K562 (cell line): ENCODE measurements around the gene VWDE. TPM values are rescaled to one million over a fixed set of nuclear protein-coding genes. Genes with fewer than 3 reads are reported as not detected.

Experiments used
- ATAC-seq: fragments of 200-7000 bp; cut with Tn5 transposase; 3 replicates; pipeline ENCODE4 v1.9.1; 2020; ENCODE audit warnings: moderate library complexity
- BruUV-seq: library from RNA; stranded (reverse); fragments of 400-500 nt; replicated peaks from 2 replicates; lab custom pipeline; 2021; lab: Mats Ljungman, UMichigan
- CTCF ChIA-PET: fragments of 300-600 bp; formaldehyde crosslinking; extraction: SDS; loops from one replicate; lab custom pipeline; 2021; ENCODE audit warnings: low intra/inter-chr PET ratio; lab: Yijun Ruan, JAX
- POLR2A ChIA-PET: fragments of 300-600, 350-650 bp; sonication (Branson Sonifier 250); formaldehyde crosslinking; extraction: SDS; loops from one replicate; lab custom pipeline; 2021; ENCODE audit warnings: antibody characterized with exemption, inconsistent platforms; lab: Yijun Ruan, JAX
- DNase-seq, 4 experiments: peaks; one replicate each; pipeline versions ENCODE4 v3.0.0 to v3.0.0-alpha.2; 2011 to 2018; ENCODE audit warnings: low spot score in 3 of 4, mixed read lengths in 3 of 4; ENCODE audit errors: extremely low read depth in 1 of 4
- FAIRE-seq: peaks from 2 replicates; lab custom pipeline; 2011; peaks lifted over from hg19 to GRCh38; lab: Jason Lieb, UNC
- H2AFZ ChIP-seq: 2 replicates; pipeline ENCODE4 v1.6.0; 2011; ENCODE audit warnings: low read depth, low read length, control low read depth, inconsistent platforms
- H3K27ac ChIP-seq: fragments of 200-600 bp; 3 replicates; pipeline ENCODE4 v1.8.0; 2011; ENCODE audit warnings: low read depth, mild to moderate bottlenecking, control low read depth, inconsistent platforms, low read length, moderate library complexity, mixed read lengths; ENCODE audit errors: extremely low read depth
- H3K27me3 ChIP-seq, 2 experiments: fragments of 300-600 bp in 1 of 2; 2 replicates in 1 of 2; 3 replicates in 1 of 2; pipeline versions ENCODE4 v1.6.0 to v1.8.0; 2011; ENCODE audit warnings: inconsistent platforms in 2 of 2, low read length in 2 of 2, mild to moderate bottlenecking in 1 of 2, mixed read lengths in 1 of 2, moderate library complexity in 1 of 2; ENCODE audit not compliant: control insufficient read depth in 2 of 2, insufficient read depth in 2 of 2
- H3K36me3 ChIP-seq: fragments of 300-600 bp; 3 replicates; pipeline ENCODE4 v1.8.0; 2011; ENCODE audit warnings: mild to moderate bottlenecking, low read length, inconsistent platforms; ENCODE audit not compliant: control insufficient read depth, insufficient read depth
- H3K4me1 ChIP-seq, 2 experiments: fragments of 200-600 bp in 1 of 2; replicated peaks in 1 of 2; 2 replicates in 1 of 2; 3 replicates in 1 of 2; pipeline versions ENCODE4 v1.5.1 to v1.8.0; 2011; ENCODE audit warnings: inconsistent platforms in 2 of 2, low read length in 2 of 2, mild to moderate bottlenecking in 1 of 2, mixed read lengths in 1 of 2, moderate library complexity in 1 of 2; ENCODE audit not compliant: control insufficient read depth in 2 of 2, insufficient read depth in 2 of 2
- H3K4me2 ChIP-seq: 2 replicates; pipeline ENCODE4 v1.6.1; 2011; ENCODE audit warnings: low read length, control low read depth, inconsistent platforms, mixed read lengths; ENCODE audit not compliant: insufficient read depth
- H3K4me3 ChIP-seq: fragments of 200-600 bp; sonication (generic), shearing (Covaris generic); 2 replicates; pipeline ENCODE4 v1.5.1; 2016; ENCODE audit warnings: control low read depth, inconsistent platforms
- H3K79me2 ChIP-seq: fragments of 200-600 bp; 3 replicates; pipeline ENCODE4 v1.8.0; 2011; ENCODE audit warnings: low read length, inconsistent platforms; ENCODE audit not compliant: control insufficient read depth, insufficient read depth
- H3K9ac ChIP-seq, 2 experiments: 2 replicates each; pipeline versions ENCODE4 v1.6.0 to v1.6.1; 2011; ENCODE audit warnings: low read depth in 2 of 2, low read length in 2 of 2, control low read depth in 1 of 2, inconsistent platforms in 1 of 2, mild to moderate bottlenecking in 1 of 2, mixed read lengths in 1 of 2; ENCODE audit not compliant: insufficient read depth in 1 of 2
- H3K9me1 ChIP-seq: one replicate; pipeline ENCODE4 v1.6.0; 2011; ENCODE audit warnings: inconsistent platforms, mild to moderate bottlenecking, low read length, moderate library complexity; ENCODE audit not compliant: control insufficient read depth, insufficient read depth
- H3K9me3 ChIP-seq: replicated peaks from 2 replicates; pipeline ENCODE4 v1.5.1; 2011; ENCODE audit warnings: low read depth, low read length, inconsistent platforms; ENCODE audit not compliant: control insufficient read depth, insufficient read depth
- H4K20me1 ChIP-seq: replicated peaks from 2 replicates; pipeline ENCODE4 v1.6.1; 2011; ENCODE audit warnings: low read length, inconsistent platforms, mixed read lengths; ENCODE audit not compliant: control insufficient read depth, insufficient read depth
- CBX3 ChIP-seq, 2 experiments: IDR thresholded peaks; 1 replicate in 1 of 2; 2 replicates in 1 of 2; pipeline ENCODE4 v1.6.1; 2012; ENCODE audit warnings: inconsistent platforms in 2 of 2, low read length in 2 of 2, borderline replicate concordance in 1 of 2, control low read depth in 1 of 2
- EGR1 ChIP-seq: fragments of 450-650 bp; conservative IDR thresholded peaks from 2 replicates; pipeline ENCODE4 v1.6.1; 2017; ENCODE audit warnings: mild to moderate bottlenecking
- HLTF ChIP-seq: fragments of 450-650 bp; IDR thresholded peaks from 2 replicates; pipeline ENCODE4 v1.6.1; 2016
- ZKSCAN8 ChIP-seq: fragments of 200-800 bp; sonication (Bioruptor generic); IDR thresholded peaks from 2 replicates; pipeline ENCODE4 v1.6.1; 2016; ENCODE audit warnings: missing genetic modification characterization, missing compliant biosample characterization
- ZNF445 ChIP-seq: fragments of 250-450 bp; sonication (Bioruptor Pico); IDR thresholded peaks from 2 replicates; pipeline ENCODE4 v1.4.0; 2020; ENCODE audit warnings: low read depth, mild to moderate bottlenecking, moderate library complexity
- WGBS: fragments of 100-300 bp; shearing (Covaris generic); methylation state at CpG from one replicate; pipeline ENCODE4 v1.1.6; 2016; ENCODE audit warnings: low coverage, mixed read lengths; ENCODE audit not compliant: insufficient coverage; ENCODE audit errors: missing lambda C conversion rate; 5-methylcytosine and 5-hydroxymethylcytosine counted together
- in situ Hi-C: fragments of 300-500 bp; cut with MboI; formaldehyde crosslinking; loops from 4 replicates; pipeline ENCODE4 v1.15.0; 2018; ENCODE audit warnings: inconsistent platforms, mixed read lengths
- intact Hi-C: fragments of 100-400 bp; cut with micrococcal nuclease; formaldehyde crosslinking; loops from 2 replicates; pipeline ENCODE4 v1.14.2; 2022
- polyA plus RNA-seq, 8 experiments: library from polyadenylated mRNA; depleted of rRNA in 4 of 8; stranded (reverse) in 5 of 8; unstranded in 3 of 8; fragments of >200 nt; fragmentation: Nextera tagmentation in 2 of 8; fragmentation: Illumina TruSeq in 1 of 8; extraction: Ambion mirVana in 2 of 8; extraction: Trizol in 1 of 8; gene quantifications; 2 replicates each; pipeline versions ENCODE4 v1.2.1 to v1.2.3, GENCODE V29; 2011 to 2014; ENCODE audit warnings: inconsistent platforms in 1 of 8, missing spikeins in 1 of 8
- total RNA-seq, 7 experiments: library from RNA; depleted of rRNA in 6 of 7; stranded (reverse); fragments of >200 nt in 6 of 7; fragmentation: Illumina TruSeq in 2 of 7; extraction: Trizol in 2 of 7; gene quantifications; 2 replicates each; pipeline versions ENCODE4 v1.2.1 to v1.2.3, GENCODE V29; 2011 to 2021; ENCODE audit warnings: low replicate concordance in 1 of 7
- TF ChIP-seq, protein P1 (sequence below): fragments of 450-650 bp; IDR thresholded peaks from 2 replicates; pipeline ENCODE4 v1.7.0; 2016; ENCODE audit warnings: borderline replicate concordance
- TF ChIP-seq, protein P2 (sequence below): fragments of 450-650 bp; IDR thresholded peaks from 2 replicates; pipeline ENCODE4 v1.6.1; 2016; ENCODE audit warnings: borderline replicate concordance

VWDE gene
- total and polyA plus RNA-seq, 9 of the 15 experiments (the other 6 are each of a cell fraction or from before 2014, with no cell fraction given), result 40.6 to 162 (median 95.2) TPM

DNA sequence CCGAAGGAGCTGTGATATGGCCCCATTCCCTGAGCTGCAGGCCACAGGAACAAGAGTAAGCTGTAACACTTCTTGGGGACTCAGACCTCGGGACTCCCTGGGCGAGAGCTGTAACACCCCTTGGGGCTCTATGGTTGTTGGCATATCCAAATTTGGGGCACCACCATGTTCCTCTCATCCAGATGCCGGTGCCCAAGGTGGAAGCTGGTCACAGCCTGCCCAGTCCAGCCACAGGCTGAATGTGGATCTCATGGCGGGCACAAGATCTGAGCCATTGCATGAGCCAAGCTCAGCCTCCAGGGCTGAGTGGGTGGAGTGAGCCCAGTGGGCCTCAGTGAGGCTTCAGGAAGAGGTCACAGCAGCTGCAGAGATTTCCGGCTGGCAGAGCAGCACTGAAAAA is 113.7 kb downstream of the VWDE start:
- H3K4me2 ChIP-seq, result no peak overlapping the region
- intact Hi-C loops, result no loop called here

DNA sequence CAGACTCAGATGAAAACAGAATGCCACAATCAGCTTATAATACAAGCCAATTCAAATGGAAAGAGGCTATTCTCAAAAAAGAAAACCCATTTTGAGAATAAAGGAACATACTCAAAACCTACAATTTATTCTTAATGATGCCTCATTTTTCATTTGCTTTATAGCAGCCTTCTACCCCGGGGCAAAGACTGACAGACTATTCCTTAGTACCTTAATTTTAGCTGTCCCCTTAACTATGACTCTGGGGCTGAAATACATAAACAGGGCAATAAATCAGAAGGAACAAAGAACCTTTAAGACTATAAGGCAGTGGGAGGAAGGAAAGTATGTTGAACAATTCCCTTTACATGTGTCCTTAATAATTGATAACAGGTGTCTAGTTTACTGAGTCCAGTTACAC is 115.8 kb downstream of the VWDE start:
- POLR2A ChIA-PET, result interaction anchor here (1.6 kb wide), 1 partner anchor 8 kb away, joined by 4 read pairs; no protein-coding TSS in a partner anchor
- H3K9ac ChIP-seq, result no peak overlapping the region
- TF ChIP-seq ZKSCAN8 (CRISPR knock-in tag) (no peak), EGR1 (no peak), ZNF445 (no peak), HLTF (no peak)
- TF ChIP-seq, protein P1, sequence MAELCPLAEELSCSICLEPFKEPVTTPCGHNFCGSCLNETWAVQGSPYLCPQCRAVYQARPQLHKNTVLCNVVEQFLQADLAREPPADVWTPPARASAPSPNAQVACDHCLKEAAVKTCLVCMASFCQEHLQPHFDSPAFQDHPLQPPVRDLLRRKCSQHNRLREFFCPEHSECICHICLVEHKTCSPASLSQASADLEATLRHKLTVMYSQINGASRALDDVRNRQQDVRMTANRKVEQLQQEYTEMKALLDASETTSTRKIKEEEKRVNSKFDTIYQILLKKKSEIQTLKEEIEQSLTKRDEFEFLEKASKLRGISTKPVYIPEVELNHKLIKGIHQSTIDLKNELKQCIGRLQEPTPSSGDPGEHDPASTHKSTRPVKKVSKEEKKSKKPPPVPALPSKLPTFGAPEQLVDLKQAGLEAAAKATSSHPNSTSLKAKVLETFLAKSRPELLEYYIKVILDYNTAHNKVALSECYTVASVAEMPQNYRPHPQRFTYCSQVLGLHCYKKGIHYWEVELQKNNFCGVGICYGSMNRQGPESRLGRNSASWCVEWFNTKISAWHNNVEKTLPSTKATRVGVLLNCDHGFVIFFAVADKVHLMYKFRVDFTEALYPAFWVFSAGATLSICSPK, result no peak
- TF ChIP-seq, all 486 proteins: peak for 0
- H4K20me1 ChIP-seq, result no peaks in the 10 kb centered on the region
- DNase-seq (no peak), ATAC-seq (no peak), FAIRE-seq (no peak)
- intact Hi-C loops, result no loop called here
- no peak overlapping the region for H3K4me3 ChIP-seq
- no peaks in the 10 kb centered on the region for H3K4me1 ChIP-seq
- in situ Hi-C loops, result no loop called here
- no peak overlapping the region for H3K4me2 ChIP-seq
- no peaks in the 10 kb centered on the region; the same call in 1 of the 2 replicates for H3K9me3 ChIP-seq
- H3K9me1 ChIP-seq, result no peaks in the 10 kb centered on the region
- H3K27me3 ChIP-seq, result no peaks in the 10 kb centered on the region; a peak in 1 of 5 replicates
- no peak overlapping the region for H2AFZ ChIP-seq
- no peaks in the 10 kb centered on the region for H3K36me3 ChIP-seq
- no TSS peak for BruUV-seq
- WGBS, result 6% methylated on average over 1 of the region's 1 CpG
- H3K27ac ChIP-seq, result no peak overlapping the region
- CTCF ChIA-PET, result no interaction called here
- H3K79me2 ChIP-seq, result no peaks in the 10 kb centered on the region

More for the DNA sequence above, 113.7 kb downstream of the VWDE start:
- Histone ChIP-seq H3K27me3 (no peaks in the 10 kb centered on the region; a peak in 1 of 5 replicates), H4K20me1 (no peaks in the 10 kb centered on the region), H3K9me1 (no peaks in the 10 kb centered on the region), H3K9ac (no peak overlapping the region), H3K79me2 (no peaks in the 10 kb centered on the region), H2AFZ (no peak overlapping the region), H3K36me3 (no peaks in the 10 kb centered on the region), H3K4me1 (no peaks in the 10 kb centered on the region), H3K27ac (no peak overlapping the region), H3K4me3 (no peak overlapping the region), H3K9me3 (no peaks in the 10 kb centered on the region; the same call in 1 of the 2 replicates)
- FAIRE-seq, result no peak
- TF ChIP-seq, protein P2, sequence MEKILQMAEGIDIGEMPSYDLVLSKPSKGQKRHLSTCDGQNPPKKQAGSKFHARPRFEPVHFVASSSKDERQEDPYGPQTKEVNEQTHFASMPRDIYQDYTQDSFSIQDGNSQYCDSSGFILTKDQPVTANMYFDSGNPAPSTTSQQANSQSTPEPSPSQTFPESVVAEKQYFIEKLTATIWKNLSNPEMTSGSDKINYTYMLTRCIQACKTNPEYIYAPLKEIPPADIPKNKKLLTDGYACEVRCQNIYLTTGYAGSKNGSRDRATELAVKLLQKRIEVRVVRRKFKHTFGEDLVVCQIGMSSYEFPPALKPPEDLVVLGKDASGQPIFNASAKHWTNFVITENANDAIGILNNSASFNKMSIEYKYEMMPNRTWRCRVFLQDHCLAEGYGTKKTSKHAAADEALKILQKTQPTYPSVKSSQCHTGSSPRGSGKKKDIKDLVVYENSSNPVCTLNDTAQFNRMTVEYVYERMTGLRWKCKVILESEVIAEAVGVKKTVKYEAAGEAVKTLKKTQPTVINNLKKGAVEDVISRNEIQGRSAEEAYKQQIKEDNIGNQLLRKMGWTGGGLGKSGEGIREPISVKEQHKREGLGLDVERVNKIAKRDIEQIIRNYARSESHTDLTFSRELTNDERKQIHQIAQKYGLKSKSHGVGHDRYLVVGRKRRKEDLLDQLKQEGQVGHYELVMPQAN, result no peak
- no peak for TF ChIP-seq CBX3 (IDR thresholded peaks at IDR 0.05; ENCODE audit: borderline replicate concordance in 1 of 2, low read length in 2 of 2)
- in situ Hi-C loops, result no loop called here
- no peak for DNase-seq
- 7% methylated on average over 6 of the region's 6 CpGs for WGBS
- ChIA-PET CTCF (no interaction called here), POLR2A (interaction anchor here (0.7 kb wide), 2 partner anchors 8 to 364 kb away, joined by 3 read pairs; no protein-coding TSS in a partner anchor)
- BruUV-seq, result no TSS peak
- ATAC-seq, result no peak
